ENCODE results near the gene COL21A1. TPM values are rescaled to one million over a fixed set of nuclear protein-coding genes. Genes with fewer than 3 reads are reported as not detected.

The COL21A1 gene
- total and polyA plus RNA-seq, 2 of the 4 experiments (the other 2 are of a cell fraction) = 0.05 TPM; not detected in 1

- H2AK9ac ChIP-seq (replicated peaks; ENCODE audit: low read depth, low read length, poor library complexity) = no peak overlapping the region
- no peak overlapping the region for H3K4ac ChIP-seq (ENCODE audit: low read depth, low read length)
- TF ChIP-seq USF2 (IDR thresholded peaks at IDR 0.05; ENCODE audit: low read depth, low read length) = no peak
- no peak for TF ChIP-seq MAFK (IDR thresholded peaks at IDR 0.05; ENCODE audit: low read depth, low read length)
- TF ChIP-seq CHD1 (IDR thresholded peaks at IDR 0.05; ENCODE audit: low read depth, low read length) = no peak
- no peak for TF ChIP-seq SMC3 (IDR thresholded peaks at IDR 0.05; ENCODE audit: low read depth, low read length)
- TF ChIP-seq POLR2A (IDR thresholded peaks at IDR 0.05; ENCODE audit: low read depth, low read length) = no peak
- TF ChIP-seq CTCF (conservative IDR thresholded peaks at IDR 0.05; ENCODE audit: low read depth, low read length) = no peak
- no peak for TF ChIP-seq RFX5 (IDR thresholded peaks at IDR 0.05; ENCODE audit: low read depth, low read length)
- TF ChIP-seq ELK1 (IDR thresholded peaks at IDR 0.05; ENCODE audit: borderline replicate concordance, low read depth, low read length) = no peak
- TF ChIP-seq MXI1 (IDR thresholded peaks at IDR 0.05; ENCODE audit: borderline replicate concordance, low read depth, low read length) = no peak
- TF ChIP-seq NFE2L2 (IDR thresholded peaks at IDR 0.05; ENCODE audit: low read depth, low read length) = no peak
- TF ChIP-seq RAD21 (IDR thresholded peaks at IDR 0.05; ENCODE audit: low read length) = no peak
- TF ChIP-seq BHLHE40 (IDR thresholded peaks at IDR 0.05; ENCODE audit: low read depth, low read length) = no peak
- no peak for TF ChIP-seq MAZ (IDR thresholded peaks at IDR 0.05; ENCODE audit: borderline replicate concordance, low read depth, low read length)
- DNase-seq (peak; percentile 46), ATAC-seq (ENCODE audit: low read depth) (peak; percentile 53)
- dilution Hi-C loops (cut with HindIII; ENCODE audit: low sequenced_read_pairs, unreplicated experiment) = no loop called here
- no peak overlapping the region for H4K5ac ChIP-seq (ENCODE audit: low read depth, low read length)
- H2BK5ac ChIP-seq (ENCODE audit: low read depth, low read length, poor library complexity, severe bottlenecking) = no peak overlapping the region
- no peak overlapping the region for H3K4me3 ChIP-seq (ENCODE audit: insufficient read depth, low read depth, low read length)
- intact Hi-C loops (cut with micrococcal nuclease) = no loop called here
- H4K20me1 ChIP-seq (ENCODE audit: insufficient read depth, low read length) = no peaks in the 10 kb centered on the region
- CTCF ChIA-PET = no interaction called here
- H2AFZ ChIP-seq (replicated peaks; ENCODE audit: low read length, poor library complexity) = no peak overlapping the region
- no TSS peak for BruUV-seq (replicated peaks)
- H3K4me1 ChIP-seq (ENCODE audit: control insufficient read depth, insufficient read depth, low read length) = no peaks in the 10 kb centered on the region
- H2BK15ac ChIP-seq (ENCODE audit: low read depth, low read length) = no peak overlapping the region
- in situ Hi-C loops (cut with MboI; ENCODE audit: low sequenced_read_pairs) = no loop called here
- POLR2A ChIA-PET (ENCODE audit: unreplicated experiment) = no interaction called here
- no peak overlapping the region for H3K27ac ChIP-seq (ENCODE audit: insufficient read depth, low read length)
- no peak overlapping the region for H3K56ac ChIP-seq (ENCODE audit: extremely low read depth, insufficient read depth, low read length)
- no peaks in the 10 kb centered on the region for H3K9me1 ChIP-seq (ENCODE audit: insufficient read depth, low read length)
- H2AK5ac ChIP-seq (ENCODE audit: low read depth, low read length) = no peak overlapping the region
- no peak overlapping the region for H2BK120ac ChIP-seq (ENCODE audit: low read depth, low read length)
- no peak overlapping the region for H2BK20ac ChIP-seq (ENCODE audit: low read depth, low read length)
- H3K9me3 ChIP-seq (ENCODE audit: control insufficient read depth, insufficient read depth, low read length) = no peaks in the 10 kb centered on the region
- H3K27me3 ChIP-seq (ENCODE audit: control insufficient read depth, insufficient read depth, low read length) = no peaks in the 10 kb centered on the region
- no peak overlapping the region for H4K91ac ChIP-seq (ENCODE audit: insufficient read depth, low read depth, low read length)
- H3K23ac ChIP-seq (ENCODE audit: low read depth, low read length) = no peak overlapping the region
- H4K8ac ChIP-seq (ENCODE audit: low read depth in 2 of 2, low read length in 2 of 2) = no peak overlapping the region
- WGBS, 2 experiments (ENCODE audit: extremely low coverage in 2 of 2, insufficient read length in 1 of 2) = no CpG with 5 or more reads among the region's 2 CpGs
- no peak overlapping the region for H3K9ac ChIP-seq (ENCODE audit: low read depth, low read length)
- H3K18ac ChIP-seq (ENCODE audit: low read depth, low read length) = no peak overlapping the region
- H3K36me3 ChIP-seq (ENCODE audit: control insufficient read depth, insufficient read depth, low read length) = no peaks in the 10 kb centered on the region
- no peak overlapping the region for H3K14ac ChIP-seq (replicated peaks; ENCODE audit: low read depth, low read length)
- H3K79me1 ChIP-seq (ENCODE audit: low read depth in 1 of 2, low read length in 2 of 2) = no peaks in the 10 kb centered on the region
- no peak overlapping the region for H3K4me2 ChIP-seq (ENCODE audit: low read depth, low read length)
These were observed 20.1 kb downstream of the COL21A1 start for GRCh38 chr6:56227071-56227879.

All from IMR-90 (cell line).